ENCODE results near the gene TOMM6. TPM values are rescaled to one million over a fixed set of nuclear protein-coding genes. Genes with fewer than 3 reads are reported as not detected.

TOMM6 gene
- total RNA-seq, 2 experiments from 2014 or later: 131 to 277 TPM

GRCh38 chr6:41822021-41822420 is 34.5 kb downstream of the TOMM6 start:
- no peaks in the 10 kb centered on the region for H4K20me1 ChIP-seq (ENCODE audit: insufficient read depth, low read length)
- no peak for DNase-seq (ENCODE audit: low spot score)
- no peaks in the 10 kb centered on the region for H3K36me3 ChIP-seq (ENCODE audit: insufficient read depth, low read length)
- H3K4me3 ChIP-seq (ENCODE audit: low read depth, low read length, poor library complexity, severe bottlenecking): no peak overlapping the region
- no peak overlapping the region for H2AFZ ChIP-seq (ENCODE audit: low read length)
- TF ChIP-seq CTCF (conservative IDR thresholded peaks at IDR 0.05; ENCODE audit: low read length) (no peak), EZH2phosphoT487 (IDR thresholded peaks at IDR 0.05; ENCODE audit: borderline replicate concordance, low read depth, low read length) (no peak)
- POLR2A ChIA-PET: no interaction called here
- H3K9me2 ChIP-seq (ENCODE audit: insufficient read depth, low read length): no peaks in the 10 kb centered on the region
- H3K9me3 ChIP-seq (ENCODE audit: low read length): no peaks in the 10 kb centered on the region
- H3K4me1 ChIP-seq (ENCODE audit: insufficient read depth, low read length, poor library complexity, severe bottlenecking): no peaks in the 10 kb centered on the region
- no TSS peak for BruUV-seq (replicated peaks)
- H3K79me2 ChIP-seq (ENCODE audit: insufficient read depth, low read depth, low read length): no peaks in the 10 kb centered on the region
- H3K27ac ChIP-seq (ENCODE audit: low read depth, low read length, poor library complexity, severe bottlenecking): no peak overlapping the region
- H3K4me2 ChIP-seq (ENCODE audit: low read length): no peak overlapping the region
- intact Hi-C loops (cut with micrococcal nuclease; ENCODE audit: unreplicated experiment): no loop called here
- CTCF ChIA-PET (ENCODE audit: unreplicated experiment): no interaction called here

- Histone ChIP-seq H3K36me3 (ENCODE audit: insufficient read depth, low read length) (no peaks in the 10 kb centered on the region), H2AFZ (ENCODE audit: low read length) (no peak overlapping the region), H3K4me1 (ENCODE audit: insufficient read depth, low read length, poor library complexity, severe bottlenecking) (no peaks in the 10 kb centered on the region), H3K9me2 (ENCODE audit: insufficient read depth, low read length) (no peaks in the 10 kb centered on the region), H3K4me3 (ENCODE audit: low read depth, low read length, poor library complexity, severe bottlenecking) (no peak overlapping the region), H4K20me1 (ENCODE audit: insufficient read depth, low read length) (no peaks in the 10 kb centered on the region), H3K4me2 (ENCODE audit: low read length) (no peak overlapping the region), H3K9me3 (ENCODE audit: low read length) (no peaks in the 10 kb centered on the region), H3K27ac (ENCODE audit: low read depth, low read length, poor library complexity, severe bottlenecking) (no peak overlapping the region), H3K79me2 (ENCODE audit: insufficient read depth, low read depth, low read length) (no peaks in the 10 kb centered on the region)
- no peak for DNase-seq (ENCODE audit: low spot score)
- CTCF ChIA-PET (ENCODE audit: unreplicated experiment): no interaction called here
- POLR2A ChIA-PET: interaction anchor here (0.7 kb wide), 1 partner anchor 29 kb away, joined by 4 read pairs; no protein-coding TSS in a partner anchor
- BruUV-seq (replicated peaks): no TSS peak
- intact Hi-C loops (cut with micrococcal nuclease; ENCODE audit: unreplicated experiment): no loop called here
- TF ChIP-seq CTCF (conservative IDR thresholded peaks at IDR 0.05; ENCODE audit: low read length): no peak
- no peak for TF ChIP-seq EZH2phosphoT487 (IDR thresholded peaks at IDR 0.05; ENCODE audit: borderline replicate concordance, low read depth, low read length)
Measured at GRCh38 chr6:41823178-41823577, 35.7 kb downstream of the TOMM6 start.

- Histone ChIP-seq H3K9me3 (ENCODE audit: low read length) (no peaks in the 10 kb centered on the region), H3K27ac (ENCODE audit: low read depth, low read length, poor library complexity, severe bottlenecking) (no peak overlapping the region), H3K4me1 (ENCODE audit: insufficient read depth, low read length, poor library complexity, severe bottlenecking) (no peaks in the 10 kb centered on the region), H3K9me2 (ENCODE audit: insufficient read depth, low read length) (no peaks in the 10 kb centered on the region), H3K4me3 (ENCODE audit: low read depth, low read length, poor library complexity, severe bottlenecking) (no peak overlapping the region), H3K4me2 (ENCODE audit: low read length) (no peak overlapping the region), H2AFZ (ENCODE audit: low read length) (no peak overlapping the region), H3K36me3 (ENCODE audit: insufficient read depth, low read length) (no peaks in the 10 kb centered on the region), H4K20me1 (ENCODE audit: insufficient read depth, low read length) (no peaks in the 10 kb centered on the region), H3K79me2 (ENCODE audit: insufficient read depth, low read depth, low read length) (no peaks in the 10 kb centered on the region)
- ChIA-PET POLR2A (interaction anchor here (0.6 kb wide), 1 partner anchor 1175 kb away, joined by 3 read pairs; no protein-coding TSS in a partner anchor), CTCF (ENCODE audit: unreplicated experiment) (no interaction called here)
- no peak for DNase-seq (ENCODE audit: low spot score)
- no peak for TF ChIP-seq EZH2phosphoT487 (IDR thresholded peaks at IDR 0.05; ENCODE audit: borderline replicate concordance, low read depth, low read length)
- no peak for TF ChIP-seq CTCF (conservative IDR thresholded peaks at IDR 0.05; ENCODE audit: low read length)
- intact Hi-C loops (cut with micrococcal nuclease; ENCODE audit: unreplicated experiment): no loop called here
- BruUV-seq (replicated peaks): no TSS peak
Measured at GRCh38 chr6:41824571-41825569, 37.4 kb downstream of the TOMM6 start.

All from OCI-LY7 (cell line).